Measurements from ENCODE around the gene RHBG. TPM values are rescaled to one million over a fixed set of nuclear protein-coding genes. Genes with fewer than 3 reads are reported as not detected.

RHBG gene
- total and polyA plus RNA-seq, 2 of the 4 experiments (the other 2 are of a cell fraction) = not detected

- H2BK120ac ChIP-seq (ENCODE audit: low read depth, low read length) = no peak overlapping the region
- H3K9me3 ChIP-seq (ENCODE audit: control insufficient read depth, insufficient read depth, low read length) = no peaks in the 10 kb centered on the region
- H2AFZ ChIP-seq (replicated peaks; ENCODE audit: low read length, poor library complexity) = no peak overlapping the region
- H3K27me3 ChIP-seq (ENCODE audit: control insufficient read depth, insufficient read depth, low read length) = peaks cover 54% of the 10 kb centered on the region
- POLR2A ChIA-PET (ENCODE audit: unreplicated experiment) = no interaction called here
- TF ChIP-seq CTCF (conservative IDR thresholded peaks at IDR 0.05; ENCODE audit: low read depth, low read length) (no peak), RCOR1 (IDR thresholded peaks at IDR 0.05; ENCODE audit: insufficient replicate concordance, low read length) (no peak), MAZ (IDR thresholded peaks at IDR 0.05; ENCODE audit: borderline replicate concordance, low read depth, low read length) (no peak), CEBPB (IDR thresholded peaks at IDR 0.05; ENCODE audit: low read depth, low read length) (no peak), FOS (IDR thresholded peaks at IDR 0.05; ENCODE audit: low read depth, low read length) (no peak), MAFK (IDR thresholded peaks at IDR 0.05; ENCODE audit: low read depth, low read length) (no peak), ELK1 (IDR thresholded peaks at IDR 0.05; ENCODE audit: borderline replicate concordance, low read depth, low read length) (no peak), RFX5 (IDR thresholded peaks at IDR 0.05; ENCODE audit: low read depth, low read length) (no peak), NFE2L2 (IDR thresholded peaks at IDR 0.05; ENCODE audit: low read depth, low read length) (no peak), USF2 (IDR thresholded peaks at IDR 0.05; ENCODE audit: low read depth, low read length) (no peak), POLR2A (IDR thresholded peaks at IDR 0.05; ENCODE audit: low read depth, low read length) (no peak), BHLHE40 (IDR thresholded peaks at IDR 0.05; ENCODE audit: low read depth, low read length) (no peak), MXI1 (IDR thresholded peaks at IDR 0.05; ENCODE audit: borderline replicate concordance, low read depth, low read length) (no peak)
- no peak overlapping the region for H2BK15ac ChIP-seq (ENCODE audit: low read depth, low read length)
- H4K20me1 ChIP-seq (ENCODE audit: insufficient read depth, low read length) = no peaks in the 10 kb centered on the region
- dilution Hi-C loops (cut with HindIII; ENCODE audit: low sequenced_read_pairs, unreplicated experiment) (no loop called here), intact Hi-C loops (cut with micrococcal nuclease) (no loop called here), in situ Hi-C loops (cut with MboI; ENCODE audit: low sequenced_read_pairs) (no loop called here)
- H3K56ac ChIP-seq (ENCODE audit: extremely low read depth, insufficient read depth, low read length) = no peak overlapping the region
- H3K4me3 ChIP-seq (ENCODE audit: insufficient read depth, low read depth, low read length) = no peak overlapping the region
- no peak overlapping the region for H2BK20ac ChIP-seq (ENCODE audit: low read depth, low read length)
- CTCF ChIA-PET = interaction anchor here (0.9 to 1.9 kb wide), 3 partner anchors 11 to 74 kb away, joined by 3 to 5 read pairs (median 4); no protein-coding TSS in a partner anchor
- H3K4ac ChIP-seq (ENCODE audit: low read depth, low read length) = no peak overlapping the region
- peaks cover 2% of the 10 kb centered on the region; the same call in 1 of the 2 replicates for H3K4me1 ChIP-seq (ENCODE audit: control insufficient read depth, insufficient read depth, low read length)
- H3K79me1 ChIP-seq (ENCODE audit: low read depth in 1 of 2, low read length in 2 of 2) = no peaks in the 10 kb centered on the region
- peak overlapping the region; percentile 23 for H2AK9ac ChIP-seq (replicated peaks; ENCODE audit: low read depth, low read length, poor library complexity)
- H2AK5ac ChIP-seq (ENCODE audit: low read depth, low read length) = no peak overlapping the region
- H3K9me1 ChIP-seq (ENCODE audit: insufficient read depth, low read length) = no peaks in the 10 kb centered on the region; the same call in 1 of the 2 replicates
- BruUV-seq (replicated peaks) = no TSS peak
- no peak overlapping the region for H3K18ac ChIP-seq (ENCODE audit: low read depth, low read length)
- H2BK5ac ChIP-seq (ENCODE audit: low read depth, low read length, poor library complexity, severe bottlenecking) = no peak overlapping the region
- H3K9ac ChIP-seq (ENCODE audit: low read depth, low read length) = no peak overlapping the region
- no peak overlapping the region for H3K14ac ChIP-seq (replicated peaks; ENCODE audit: low read depth, low read length)
- H3K27ac ChIP-seq (ENCODE audit: insufficient read depth, low read length) = no peak overlapping the region
- no peak overlapping the region for H4K91ac ChIP-seq (ENCODE audit: insufficient read depth, low read depth, low read length)
- H4K5ac ChIP-seq (ENCODE audit: low read depth, low read length) = no peak overlapping the region
- H4K8ac ChIP-seq (ENCODE audit: low read depth in 2 of 2, low read length in 2 of 2) = no peak overlapping the region
- no peaks in the 10 kb centered on the region for H3K36me3 ChIP-seq (ENCODE audit: control insufficient read depth, insufficient read depth, low read length)
- no peak for DNase-seq
- H3K23ac ChIP-seq (ENCODE audit: low read depth, low read length) = no peak overlapping the region
- ATAC-seq (ENCODE audit: low read depth) = peak; percentile 40; the same call in 1 of the 2 replicates
- H3K4me2 ChIP-seq (ENCODE audit: low read depth, low read length) = no peak overlapping the region
Observed at GRCh38 chr1:156372265-156372586, 3.2 kb downstream of the RHBG start.

Measured in IMR-90 (cell line).